GM12878 (cell line): Measurements from ENCODE around the gene TRAPPC4. TPM values are rescaled to one million over a fixed set of nuclear protein-coding genes. Genes with fewer than 3 reads are reported as not detected.
A peak's percentile ranks its signal among the peaks of the same experiment; 100 is the strongest.

ENCODE experiments used
- ATAC-seq: fragments of 200-7000 bp; cut with Tn5 transposase; 3 replicates; pipeline ENCODE4 v1.9.1; 2020; ENCODE audit warnings: mild to moderate bottlenecking, moderate library complexity
- BruUV-seq: library from RNA; stranded (reverse); fragments of 400-500 nt; replicated peaks from 2 replicates; lab custom pipeline; 2021; lab: Mats Ljungman, UMichigan
- CTCF ChIA-PET: fragments of 300-600 bp; sonication (Branson Sonifier 250); formaldehyde crosslinking; extraction: SDS; loops from one replicate; lab custom pipeline; 2021; ENCODE audit warnings: inconsistent platforms; lab: Yijun Ruan, JAX
- POLR2A ChIA-PET: fragments of 350-600 bp; formaldehyde crosslinking; extraction: SDS; loops from one replicate; lab custom pipeline; 2021; ENCODE audit warnings: inconsistent platforms; lab: Charles Lee
- RAD21 ChIA-PET: fragments of 300-600 bp; sonication (Branson Sonifier 250); formaldehyde crosslinking; loops from one replicate; lab custom pipeline; 2023; ENCODE audit warnings: antibody characterized with exemption; ENCODE audit not compliant: unreplicated experiment; lab: Charles Lee
- SMC1A ChIA-PET: fragments of 300-600 bp; sonication (Branson Sonifier 250); formaldehyde crosslinking; loops from one replicate; lab custom pipeline; 2023; ENCODE audit not compliant: unreplicated experiment, uncharacterized antibody; lab: Charles Lee
- DNase-seq: peaks from one replicate; pipeline ENCODE4 v3.0.0-alpha.2; 2011; ENCODE audit warnings: low read depth, low spot score
- FAIRE-seq: peaks from 3 replicates; lab custom pipeline; 2011; peaks lifted over from hg19 to GRCh38; lab: Jason Lieb, UNC
- H2AFZ ChIP-seq: 2 replicates; pipeline ENCODE4 v1.6.0; 2011; ENCODE audit warnings: low read depth, low read length, control low read depth; ENCODE audit not compliant: control insufficient read depth
- H3K27ac ChIP-seq: 2 replicates; pipeline ENCODE4 v1.5.1; 2011; ENCODE audit warnings: control low read depth; ENCODE audit not compliant: control insufficient read depth, insufficient read depth
- H3K27me3 ChIP-seq, 2 experiments: replicated peaks in 1 of 2; 2 replicates each; pipeline versions ENCODE4 v1.6.0 to v1.6.1; 2011; ENCODE audit warnings: low read length in 1 of 2; ENCODE audit not compliant: control insufficient read depth in 2 of 2, insufficient read depth in 2 of 2
- H3K36me3 ChIP-seq, 2 experiments: 2 replicates each; pipeline ENCODE4 v1.5.1; 2011; ENCODE audit warnings: low read length in 1 of 2; ENCODE audit not compliant: control insufficient read depth in 2 of 2, insufficient read depth in 2 of 2
- H3K4me1 ChIP-seq: 2 replicates; pipeline ENCODE4 v1.6.1; 2011; ENCODE audit warnings: mild to moderate bottlenecking, low read length, moderate library complexity, mixed read lengths; ENCODE audit not compliant: control insufficient read depth, insufficient read depth
- H3K4me2 ChIP-seq: 2 replicates; pipeline ENCODE4 v1.6.0; 2011; ENCODE audit warnings: control low read depth; ENCODE audit not compliant: control insufficient read depth, insufficient read depth
- H3K4me3 ChIP-seq: fragments of 200-600 bp; sonication (generic); 2 replicates; pipeline ENCODE4 v1.5.1; 2016
- H3K79me2 ChIP-seq: 2 replicates; pipeline ENCODE4 v1.6.0; 2011; ENCODE audit warnings: low read length; ENCODE audit not compliant: control insufficient read depth, insufficient read depth
- H3K9ac ChIP-seq: 2 replicates; pipeline ENCODE4 v1.8.0; 2011; ENCODE audit warnings: low read length, control low read depth, mixed read lengths; ENCODE audit not compliant: control insufficient read depth, insufficient read depth
- H3K9me3 ChIP-seq: replicated peaks from 3 replicates; pipeline ENCODE4 v1.5.1; 2011; ENCODE audit warnings: mild to moderate bottlenecking, low read length; ENCODE audit not compliant: control insufficient read depth, insufficient read depth
- H4K20me1 ChIP-seq: 2 replicates; pipeline ENCODE4 v1.6.0; 2011; ENCODE audit not compliant: control insufficient read depth, insufficient read depth
- BACH1 ChIP-seq: fragments of 450-650 bp; IDR thresholded peaks from 2 replicates; pipeline ENCODE4 v1.6.1; 2017; ENCODE audit warnings: mild to moderate bottlenecking, borderline replicate concordance
- BHLHE40 ChIP-seq, 2 experiments: fragments of 450-650 bp in 1 of 2; IDR thresholded peaks; 2 replicates each; pipeline ENCODE4 v1.6.1; 2011 to 2017; ENCODE audit warnings: low read depth in 2 of 2, borderline replicate concordance in 1 of 2, improper control_type of control experiment in 1 of 2, low read length in 1 of 2, mild to moderate bottlenecking in 1 of 2
- GABPA ChIP-seq: IDR thresholded peaks from 2 replicates; pipeline ENCODE4 v1.6.1; 2014; ENCODE audit warnings: antibody characterized with exemption, low read depth, mild to moderate bottlenecking, inconsistent platforms
- IKZF2 ChIP-seq, 2 experiments: fragments of 450-650 bp; IDR thresholded peaks; 2 replicates each; pipeline ENCODE4 v1.6.1; 2017; ENCODE audit warnings: mild to moderate bottlenecking in 2 of 2, moderate library complexity in 2 of 2
- JUND ChIP-seq: IDR thresholded peaks from 2 replicates; pipeline ENCODE4 v1.6.1; 2012; ENCODE audit warnings: low read depth, mild to moderate bottlenecking, low read length, improper control_type of control experiment, moderate library complexity
- NFYB ChIP-seq: IDR thresholded peaks from 2 replicates; pipeline ENCODE4 v1.6.1; 2011; ENCODE audit warnings: low read depth, mild to moderate bottlenecking, low read length, improper control_type of control experiment, moderate library complexity; ENCODE audit not compliant: insufficient read depth
- NR2C2 ChIP-seq: IDR thresholded peaks from 2 replicates; pipeline ENCODE4 v1.6.1; 2011; ENCODE audit warnings: borderline replicate concordance, low read depth; ENCODE audit not compliant: control insufficient read depth, insufficient read length
- RBBP5 ChIP-seq: fragments of 200-600 bp; sonication (generic); conservative IDR thresholded peaks from 2 replicates; pipeline ENCODE4 v1.6.1; 2016
- REST ChIP-seq: IDR thresholded peaks from 2 replicates; pipeline ENCODE4 v1.6.1; 2012; ENCODE audit warnings: mild to moderate bottlenecking, low read depth, low read length
- SKIL ChIP-seq: fragments of 450-650 bp; IDR thresholded peaks from 2 replicates; pipeline ENCODE4 v1.6.1; 2017; ENCODE audit warnings: mild to moderate bottlenecking, low read depth, inconsistent platforms; ENCODE audit not compliant: poor library complexity, severe bottlenecking
- SMC3 ChIP-seq: IDR thresholded peaks from 2 replicates; pipeline ENCODE4 v1.6.1; 2011; ENCODE audit warnings: low read length, improper control_type of control experiment, borderline replicate concordance
- TCF3 ChIP-seq: IDR thresholded peaks from 2 replicates; pipeline ENCODE4 v1.6.1; 2012; ENCODE audit warnings: low read depth, mild to moderate bottlenecking, low read length, borderline replicate concordance; ENCODE audit not compliant: insufficient read depth
- ZNF274 ChIP-seq: IDR thresholded peaks from one replicate; pipeline ENCODE4 v1.8.0; 2011; ENCODE audit not compliant: insufficient read length, insufficient read depth
- WGBS: methylation state at CpG from one replicate; pipeline ENCODE4 v1.1.6; 2016; ENCODE audit warnings: low lambda C conversion rate; ENCODE audit not compliant: insufficient replicate concordance, insufficient coverage; ENCODE audit errors: missing lambda C conversion rate; 5-methylcytosine and 5-hydroxymethylcytosine counted together
- in situ Hi-C: fragments of 300-500 bp; cut with MboI; formaldehyde crosslinking; loops from 9 replicates; pipeline ENCODE4 v1.14.3; 2018; ENCODE audit warnings: mixed read lengths
- intact Hi-C: fragments of 100-400 bp; cut with micrococcal nuclease; formaldehyde crosslinking; loops from one replicate; pipeline ENCODE4 v1.14.2; 2022; ENCODE audit not compliant: unreplicated experiment
- polyA plus RNA-seq, 11 experiments: library from polyadenylated mRNA; depleted of rRNA in 4 of 11; unstranded in 6 of 11; stranded (reverse) in 5 of 11; fragments of >200 nt; fragmentation: Nextera tagmentation in 4 of 11; fragmentation: Illumina TruSeq in 1 of 11; extraction: Ambion mirVana in 4 of 11; extraction: Trizol in 1 of 11; gene quantifications; 1 replicate in 1 of 11; 2 replicates in 10 of 11; pipeline versions ENCODE4 v1.2.1 to v1.2.3, GENCODE V29; 2011 to 2016; ENCODE audit warnings: inconsistent platforms in 2 of 11, missing spikeins in 2 of 11, low read depth in 1 of 11
- total RNA-seq, 4 experiments: library from RNA; depleted of rRNA in 3 of 4; stranded (reverse); fragments of >200 nt in 3 of 4; fragmentation: Illumina TruSeq in 1 of 4; extraction: Trizol in 1 of 4; gene quantifications; 2 replicates each; pipeline versions ENCODE4 v1.2.1 to v1.2.3, GENCODE V29; 2013 to 2021

The TRAPPC4 gene
- total and polyA plus RNA-seq, 10 of the 15 experiments (the other 5 are each of a cell fraction or from before 2014, with no cell fraction given) = 61.6 to 231 (median 98.8) TPM

GRCh38 chr11:118979434-118979833, 39.1 kb upstream of the TRAPPC4 start:
- no peak overlapping the region for H3K4me2 ChIP-seq
- no peaks in the 10 kb centered on the region for H3K4me1 ChIP-seq
- intact Hi-C loops = no loop called here
- BruUV-seq = no TSS peak
- POLR2A ChIA-PET = no interaction called here
- H3K27ac ChIP-seq = no peak overlapping the region
- H3K36me3 ChIP-seq = no peaks in the 10 kb centered on the region
- ATAC-seq (peak; percentile 38; the same call in 2 of the 3 replicates), DNase-seq (no peak), FAIRE-seq (no peak)
- no peak overlapping the region for H3K4me3 ChIP-seq
- SMC1A ChIA-PET = no interaction called here
- H3K9ac ChIP-seq = no peak overlapping the region
- WGBS = 29% methylated on average over 9 of the region's 9 CpGs
- RAD21 ChIA-PET = no interaction called here
- no peaks in the 10 kb centered on the region for H3K79me2 ChIP-seq
- no peaks in the 10 kb centered on the region for H3K9me3 ChIP-seq
- H3K27me3 ChIP-seq = no peaks in the 10 kb centered on the region
- in situ Hi-C loops = no loop called here
- CTCF ChIA-PET = no interaction called here
- TF ChIP-seq BACH1 = no peak
- TF ChIP-seq RBBP5 = no peak
- TF ChIP-seq TCF3 = no peak
- TF ChIP-seq NFYB = no peak
- no peak for TF ChIP-seq NR2C2
- TF ChIP-seq REST = no peak
- no peak for TF ChIP-seq ZNF274
- no peak for TF ChIP-seq JUND
- no peak for TF ChIP-seq SMC3
- no peak for TF ChIP-seq SKIL
- no peak for TF ChIP-seq IKZF2 (IDR thresholded peaks at IDR 0.05)
- TF ChIP-seq GABPA = no peak
- TF ChIP-seq BHLHE40 (IDR thresholded peaks at IDR 0.05; ENCODE audit: borderline replicate concordance in 1 of 2, low read depth in 2 of 2, low read length in 1 of 2) = no peak
- H4K20me1 ChIP-seq = no peaks in the 10 kb centered on the region; the same call in 1 of the 2 replicates
- no peak overlapping the region for H2AFZ ChIP-seq
